ENCODE data around the gene BNIP3. TPM values are rescaled to one million over a fixed set of nuclear protein-coding genes. Genes with fewer than 3 reads are reported as not detected.

BNIP3 gene
- total and polyA plus RNA-seq, 2 donors (not counting 3 experiments of a cell fraction or from before 2014, with no cell fraction given) = 51.4 to 53.3 TPM

GRCh38 chr10:131975003-131975402 lies 6.7 kb downstream of the BNIP3 start:
- dilution Hi-C loops (cut with MboI; ENCODE audit: extremely low pct_ligation_motif_present, low sequenced_read_pairs) (no loop called here), intact Hi-C loops (cut with micrococcal nuclease) (no loop called here)
- FAIRE-seq = no peak
- H3K79me2 ChIP-seq (ENCODE audit: control insufficient read depth, insufficient read depth, low read length) = peaks cover 81% of the 10 kb centered on the region
- no peak overlapping the region for H3K9ac ChIP-seq (replicated peaks; ENCODE audit: extremely low read depth, insufficient read depth, low read length)
- no peaks in the 10 kb centered on the region for H3K27me3 ChIP-seq (ENCODE audit: control insufficient read depth in 2 of 2, insufficient read depth in 2 of 2, low read length in 2 of 2)
- POLR2A ChIA-PET = interaction anchor here (0.6 kb wide), 1 partner anchor 26 kb away, joined by 9 read pairs; no protein-coding TSS in a partner anchor
- H3K4me2 ChIP-seq (ENCODE audit: insufficient read depth, low read length) = no peak overlapping the region
- BruUV-seq (replicated peaks) = no TSS peak
- peaks cover 5% of the 10 kb centered on the region in 2 experiments for H3K36me3 ChIP-seq (ENCODE audit: control insufficient read depth in 2 of 2, extremely low read depth in 1 of 2, insufficient read depth in 2 of 2, low read length in 2 of 2)
- CTCF ChIA-PET = interaction anchor here (1.5 to 4.6 kb wide), 3 partner anchors 9 to 48 kb away, joined by 3 to 33 read pairs (median 4); no protein-coding TSS in a partner anchor
- H2AFZ ChIP-seq (ENCODE audit: low read depth, low read length) = no peak overlapping the region
- H3K9me3 ChIP-seq (replicated peaks; ENCODE audit: control insufficient read depth, insufficient read depth, low read length) = no peaks in the 10 kb centered on the region
- no peaks in the 10 kb centered on the region for H3K9me1 ChIP-seq (replicated peaks; ENCODE audit: control insufficient read depth, extremely low read depth, insufficient read depth, low read length)
- peaks cover 20% of the 10 kb centered on the region for H3K4me1 ChIP-seq (ENCODE audit: control insufficient read depth, extremely low read depth, insufficient read depth, low read length)
- H3K27ac ChIP-seq (ENCODE audit: insufficient read depth, low read depth, low read length) = no peak overlapping the region
- TF ChIP-seq MYC (IDR thresholded peaks at IDR 0.05; ENCODE audit: low read depth, low read length) (no peak), EZH2 (IDR thresholded peaks at IDR 0.05; ENCODE audit: borderline replicate concordance, low read depth, low read length, severe bottlenecking) (no peak), MAX (IDR thresholded peaks at IDR 0.05; ENCODE audit: insufficient read depth, insufficient read length) (no peak), CTCF (IDR thresholded peaks at IDR 0.05; ENCODE audit: extremely low read depth in 1 of 2, insufficient read depth in 1 of 2, low read depth in 1 of 2, low read length in 2 of 2) (no peak), FOS (IDR thresholded peaks at IDR 0.05; ENCODE audit: borderline replicate concordance, insufficient read depth, low read length) (no peak), POLR2AphosphoS5 (IDR thresholded peaks at IDR 0.05; ENCODE audit: insufficient read depth, low read depth, low read length) (no peak), POLR2A (IDR thresholded peaks at IDR 0.05; ENCODE audit: low read depth, low read length) (no peak), JUN (IDR thresholded peaks at IDR 0.05; ENCODE audit: borderline replicate concordance, insufficient read depth, insufficient read length, low read depth) (no peak), GATA2 (IDR thresholded peaks at IDR 0.05; ENCODE audit: insufficient read depth, insufficient read length, low read depth, low read length) (no peak)
- no peak for DNase-seq (ENCODE audit: low read depth, low spot score)
- H3K4me3 ChIP-seq (replicated peaks in 1 of 3; ENCODE audit: insufficient read depth in 1 of 3, low read depth in 1 of 3, low read length in 3 of 3) = no peak overlapping the region
- H4K20me1 ChIP-seq (replicated peaks; ENCODE audit: control insufficient read depth, extremely low read depth, insufficient read depth, low read length) = no peaks in the 10 kb centered on the region

Measured in endothelial cell of umbilical vein (primary cell).